ENCODE results near the gene ALK.

The ALK gene

DNA sequence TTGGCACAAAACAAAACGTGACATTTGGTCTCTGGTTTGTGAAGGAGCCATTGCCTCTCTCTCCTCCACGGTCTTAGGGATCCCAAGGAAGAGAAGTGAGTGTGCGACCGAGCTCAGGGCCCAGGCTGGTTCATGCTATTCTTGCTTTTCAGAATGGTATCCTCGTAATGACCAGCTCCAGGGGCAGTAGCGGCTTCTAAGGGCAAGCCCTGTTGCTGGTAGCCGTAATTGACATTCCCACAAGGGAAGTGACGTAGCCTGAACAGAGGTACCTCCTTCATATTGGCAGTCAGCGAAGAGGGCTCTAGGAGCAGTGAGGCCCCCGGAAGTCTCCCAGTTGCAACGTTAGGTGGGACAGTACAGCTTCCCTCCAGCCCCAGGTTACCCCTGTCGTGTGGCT is 728.3 kb downstream of the ALK start:
- TF ChIP-seq MYC (IDR thresholded peaks at IDR 0.05; ENCODE audit: low read depth, low read length) (no peak), POLR2A (IDR thresholded peaks at IDR 0.05; ENCODE audit: extremely low read depth, insufficient read length) (no peak)
- TF ChIP-seq, protein P1, sequence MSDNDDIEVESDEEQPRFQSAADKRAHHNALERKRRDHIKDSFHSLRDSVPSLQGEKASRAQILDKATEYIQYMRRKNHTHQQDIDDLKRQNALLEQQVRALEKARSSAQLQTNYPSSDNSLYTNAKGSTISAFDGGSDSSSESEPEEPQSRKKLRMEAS (IDR thresholded peaks at IDR 0.05; ENCODE audit: low read depth, low read length): no peak
- TF ChIP-seq, protein P2, sequence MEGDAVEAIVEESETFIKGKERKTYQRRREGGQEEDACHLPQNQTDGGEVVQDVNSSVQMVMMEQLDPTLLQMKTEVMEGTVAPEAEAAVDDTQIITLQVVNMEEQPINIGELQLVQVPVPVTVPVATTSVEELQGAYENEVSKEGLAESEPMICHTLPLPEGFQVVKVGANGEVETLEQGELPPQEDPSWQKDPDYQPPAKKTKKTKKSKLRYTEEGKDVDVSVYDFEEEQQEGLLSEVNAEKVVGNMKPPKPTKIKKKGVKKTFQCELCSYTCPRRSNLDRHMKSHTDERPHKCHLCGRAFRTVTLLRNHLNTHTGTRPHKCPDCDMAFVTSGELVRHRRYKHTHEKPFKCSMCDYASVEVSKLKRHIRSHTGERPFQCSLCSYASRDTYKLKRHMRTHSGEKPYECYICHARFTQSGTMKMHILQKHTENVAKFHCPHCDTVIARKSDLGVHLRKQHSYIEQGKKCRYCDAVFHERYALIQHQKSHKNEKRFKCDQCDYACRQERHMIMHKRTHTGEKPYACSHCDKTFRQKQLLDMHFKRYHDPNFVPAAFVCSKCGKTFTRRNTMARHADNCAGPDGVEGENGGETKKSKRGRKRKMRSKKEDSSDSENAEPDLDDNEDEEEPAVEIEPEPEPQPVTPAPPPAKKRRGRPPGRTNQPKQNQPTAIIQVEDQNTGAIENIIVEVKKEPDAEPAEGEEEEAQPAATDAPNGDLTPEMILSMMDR (IDR thresholded peaks at IDR 0.05; ENCODE audit: low read depth, low read length): no peak
- DNase-seq (ENCODE audit: low read depth): no peak
- H3K4me3 ChIP-seq (ENCODE audit: low read depth, low read length): no peak overlapping the region

DNA sequence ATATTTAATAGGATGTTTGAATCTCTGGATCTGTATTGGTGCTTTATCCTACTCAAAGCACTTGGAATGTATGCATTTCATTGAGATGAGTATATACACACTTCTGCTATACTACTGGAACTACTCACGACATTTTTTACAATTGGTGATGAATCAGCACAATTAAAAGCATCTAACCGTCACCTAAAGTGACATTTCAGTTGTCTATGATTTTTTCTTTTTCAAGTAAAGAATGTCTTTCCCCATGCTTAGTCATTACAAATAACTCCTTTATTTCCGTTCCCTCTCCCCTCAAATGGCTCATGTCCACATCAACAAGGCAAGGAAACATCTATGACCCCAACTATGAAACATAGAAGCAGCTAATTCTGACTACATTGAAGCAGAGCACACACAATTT is 728.9 kb downstream of the ALK start:
- DNase-seq (ENCODE audit: low read depth): no peak
- no peak overlapping the region for H3K4me3 ChIP-seq (ENCODE audit: low read depth, low read length)
- TF ChIP-seq MYC (IDR thresholded peaks at IDR 0.05; ENCODE audit: low read depth, low read length) (no peak), POLR2A (IDR thresholded peaks at IDR 0.05; ENCODE audit: extremely low read depth, insufficient read length) (no peak)
- TF ChIP-seq, protein P2 (IDR thresholded peaks at IDR 0.05; ENCODE audit: low read depth, low read length): no peak
- TF ChIP-seq, protein P1 (IDR thresholded peaks at IDR 0.05; ENCODE audit: low read depth, low read length): no peak

DNA sequence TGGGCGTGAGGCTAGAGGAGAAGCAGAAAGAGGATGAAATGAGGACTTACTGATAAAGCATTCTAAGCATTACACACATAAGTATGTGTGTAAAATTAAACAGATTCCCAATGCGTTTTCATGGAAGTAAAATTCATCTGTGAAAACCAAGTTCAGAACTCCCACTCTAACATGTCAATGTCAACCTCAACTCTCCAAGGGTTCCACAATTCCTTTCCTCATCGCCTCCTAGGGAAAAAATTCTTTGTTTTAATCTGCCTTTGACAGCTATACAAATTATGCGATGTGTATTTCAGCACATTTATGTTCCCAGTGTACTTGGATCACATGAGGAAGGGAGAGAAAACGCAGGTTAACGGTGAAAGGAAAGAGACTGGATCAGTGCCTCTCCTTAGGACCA is 729.6 kb downstream of the ALK start:
- TF ChIP-seq POLR2A (IDR thresholded peaks at IDR 0.05; ENCODE audit: extremely low read depth, insufficient read length) (no peak), MYC (IDR thresholded peaks at IDR 0.05; ENCODE audit: low read depth, low read length) (no peak)
- TF ChIP-seq, protein P1 (IDR thresholded peaks at IDR 0.05; ENCODE audit: low read depth, low read length): no peak
- TF ChIP-seq, protein P2 (IDR thresholded peaks at IDR 0.05; ENCODE audit: low read depth, low read length): no peak
- H3K4me3 ChIP-seq (ENCODE audit: low read depth, low read length): no peak overlapping the region
- no peak for DNase-seq (ENCODE audit: low read depth)

DNA sequence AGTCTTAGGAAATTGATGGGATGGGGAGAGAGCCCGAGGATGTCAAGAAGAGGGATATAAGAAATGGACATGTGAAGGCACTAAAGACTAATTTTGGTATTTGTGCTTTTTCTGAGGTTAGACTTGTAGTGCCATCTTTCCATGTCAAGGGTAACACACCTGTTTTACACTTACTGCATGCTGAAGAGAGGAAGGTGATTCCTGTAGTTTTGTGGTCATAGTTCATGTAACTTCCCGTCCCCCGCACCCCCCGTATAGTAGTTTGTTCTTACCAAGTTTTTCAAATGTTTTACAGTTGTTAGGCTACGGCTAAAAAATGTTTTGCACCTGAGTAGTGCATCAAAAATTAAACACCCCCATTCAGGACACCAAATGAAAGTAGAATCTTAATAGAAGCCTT is 732.3 kb downstream of the ALK start:
- no peak for DNase-seq (ENCODE audit: low read depth)
- no peak overlapping the region for H3K4me3 ChIP-seq (ENCODE audit: low read depth, low read length)
- TF ChIP-seq, protein P1 (IDR thresholded peaks at IDR 0.05; ENCODE audit: low read depth, low read length): no peak
- TF ChIP-seq MYC (IDR thresholded peaks at IDR 0.05; ENCODE audit: low read depth, low read length): no peak
- TF ChIP-seq, protein P2 (IDR thresholded peaks at IDR 0.05; ENCODE audit: low read depth, low read length): no peak
- TF ChIP-seq POLR2A (IDR thresholded peaks at IDR 0.05; ENCODE audit: extremely low read depth, insufficient read length): no peak

DNA sequence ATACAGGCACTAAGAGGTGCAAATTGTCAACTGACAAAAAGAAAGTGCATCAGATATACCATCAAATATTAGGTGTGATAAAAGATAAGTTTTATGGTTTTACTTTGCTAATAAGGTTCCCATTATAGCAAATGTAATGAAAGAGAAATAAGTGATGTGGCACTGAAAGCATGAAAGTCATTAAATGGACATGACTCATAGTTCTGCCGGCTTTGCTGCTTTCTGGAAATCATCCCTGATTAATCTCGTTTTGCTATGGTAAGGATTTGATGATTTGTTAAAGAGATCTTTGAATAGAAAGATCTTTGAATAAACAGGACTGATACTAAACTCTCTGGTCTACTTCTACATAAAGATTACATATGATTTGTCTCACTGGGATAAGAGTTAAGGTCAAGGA is 733.5 kb downstream of the ALK start:
- TF ChIP-seq POLR2A (IDR thresholded peaks at IDR 0.05; ENCODE audit: extremely low read depth, insufficient read length) (no peak), MYC (IDR thresholded peaks at IDR 0.05; ENCODE audit: low read depth, low read length) (no peak)
- TF ChIP-seq, protein P1 (IDR thresholded peaks at IDR 0.05; ENCODE audit: low read depth, low read length): no peak
- TF ChIP-seq, protein P2 (IDR thresholded peaks at IDR 0.05; ENCODE audit: low read depth, low read length): no peak
- DNase-seq (ENCODE audit: low read depth): no peak

DNA sequence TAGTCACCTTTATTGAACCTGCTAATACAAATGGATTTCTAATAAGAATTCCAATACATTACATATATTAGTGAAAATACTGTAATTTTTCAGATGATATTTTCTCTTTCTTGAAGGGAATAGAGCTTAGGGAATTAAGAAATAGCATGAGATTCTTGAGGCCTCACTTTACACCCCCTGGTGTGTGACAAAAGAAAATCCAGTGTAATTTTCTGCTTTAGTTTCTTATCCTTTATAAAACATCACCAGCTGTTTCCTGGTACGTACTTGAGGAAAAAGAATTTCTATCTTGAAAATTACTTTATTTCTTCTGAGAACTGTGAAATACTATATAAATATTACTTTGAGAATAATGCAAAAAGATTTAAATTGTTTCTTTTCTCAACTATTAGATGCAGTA is 734.6 kb downstream of the ALK start:
- TF ChIP-seq POLR2A (IDR thresholded peaks at IDR 0.05; ENCODE audit: extremely low read depth, insufficient read length) (no peak), MYC (IDR thresholded peaks at IDR 0.05; ENCODE audit: low read depth, low read length) (no peak)
- TF ChIP-seq, protein P1 (IDR thresholded peaks at IDR 0.05; ENCODE audit: low read depth, low read length): no peak
- TF ChIP-seq, protein P2 (IDR thresholded peaks at IDR 0.05; ENCODE audit: low read depth, low read length): no peak
- H3K4me3 ChIP-seq (ENCODE audit: low read depth, low read length): no peak overlapping the region
- no peak for DNase-seq (ENCODE audit: low read depth)

More for the DNA sequence above, 733.5 kb downstream of the ALK start:
- no peak overlapping the region for H3K4me3 ChIP-seq (ENCODE audit: low read depth, low read length)

All from NB4 (cell line).